Right lobe of liver (tissue), 4 donors: ENCODE measurements around the gene GNRH2.

Experiments
- POLR2A ChIP-seq: fragments of 450-650 bp; IDR thresholded peaks from one replicate; pipeline ENCODE4 v1.6.1; 2017; ENCODE audit warnings: antibody characterized with exemption, mild to moderate bottlenecking
- TF ChIP-seq, protein P1 (sequence below), 4 donors: fragments of 200-600 bp in 3 of 4; fragments of 450-650 bp in 1 of 4; IDR thresholded peaks; one replicate each; pipeline versions ENCODE4 v1.5.1 to v1.8.0; 2016 to 2022; ENCODE audit warnings: antibody characterized with exemption in 4 of 4, mild to moderate bottlenecking in 2 of 4
- donor health status: DM: no; HTN: no; CAD: no.
- donor health status: DM: no; HTN: no; CAD: no.
- donor health status: DM: no; HTN: yes; CAD: no.

DNA sequence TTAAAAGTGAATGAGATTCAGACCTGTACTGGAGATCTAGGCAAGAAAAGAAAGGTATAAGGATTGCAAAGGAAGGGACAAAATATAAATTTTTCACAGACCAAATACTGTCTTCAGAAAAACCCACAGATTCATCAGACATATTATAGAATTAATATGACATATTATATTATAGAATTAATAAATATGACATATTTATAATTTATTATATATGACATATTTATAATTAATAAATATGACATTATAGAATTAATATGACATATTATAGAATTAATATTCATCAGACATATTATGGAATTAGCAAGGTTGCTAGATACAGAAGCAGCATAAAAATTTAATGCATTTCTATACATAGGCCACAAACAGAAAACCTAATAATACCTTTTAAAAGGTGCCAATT lies 44.7 kb upstream of the GNRH2 start:
- TF ChIP-seq POLR2A, result no peak
- TF ChIP-seq, protein P1, sequence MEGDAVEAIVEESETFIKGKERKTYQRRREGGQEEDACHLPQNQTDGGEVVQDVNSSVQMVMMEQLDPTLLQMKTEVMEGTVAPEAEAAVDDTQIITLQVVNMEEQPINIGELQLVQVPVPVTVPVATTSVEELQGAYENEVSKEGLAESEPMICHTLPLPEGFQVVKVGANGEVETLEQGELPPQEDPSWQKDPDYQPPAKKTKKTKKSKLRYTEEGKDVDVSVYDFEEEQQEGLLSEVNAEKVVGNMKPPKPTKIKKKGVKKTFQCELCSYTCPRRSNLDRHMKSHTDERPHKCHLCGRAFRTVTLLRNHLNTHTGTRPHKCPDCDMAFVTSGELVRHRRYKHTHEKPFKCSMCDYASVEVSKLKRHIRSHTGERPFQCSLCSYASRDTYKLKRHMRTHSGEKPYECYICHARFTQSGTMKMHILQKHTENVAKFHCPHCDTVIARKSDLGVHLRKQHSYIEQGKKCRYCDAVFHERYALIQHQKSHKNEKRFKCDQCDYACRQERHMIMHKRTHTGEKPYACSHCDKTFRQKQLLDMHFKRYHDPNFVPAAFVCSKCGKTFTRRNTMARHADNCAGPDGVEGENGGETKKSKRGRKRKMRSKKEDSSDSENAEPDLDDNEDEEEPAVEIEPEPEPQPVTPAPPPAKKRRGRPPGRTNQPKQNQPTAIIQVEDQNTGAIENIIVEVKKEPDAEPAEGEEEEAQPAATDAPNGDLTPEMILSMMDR (IDR thresholded peaks at IDR 0.05), result no peak
